Measurements from ENCODE around the gene FBXW4.

FBXW4 gene

GRCh38 chr10:101624526-101625102, 70.4 kb downstream of the FBXW4 start:
- no peak overlapping the region for H3K4me3 ChIP-seq (ENCODE audit: low read depth, low read length)
- no peak for DNase-seq (ENCODE audit: low read depth)
- TF ChIP-seq CTCF (conservative IDR thresholded peaks at IDR 0.05; ENCODE audit: low read depth, low read length): no peak

GRCh38 chr10:101623528-101623927, 71.4 kb downstream of the FBXW4 start:
- no peak overlapping the region for H3K4me3 ChIP-seq (ENCODE audit: low read depth, low read length)
- no peak for TF ChIP-seq CTCF (conservative IDR thresholded peaks at IDR 0.05; ENCODE audit: low read depth, low read length)
- DNase-seq (ENCODE audit: low read depth): no peak

GRCh38 chr10:101619983-101620382, 75.0 kb downstream of the FBXW4 start:
- no peak for TF ChIP-seq CTCF (conservative IDR thresholded peaks at IDR 0.05; ENCODE audit: low read depth, low read length)
- no peak overlapping the region for H3K4me3 ChIP-seq (ENCODE audit: low read depth, low read length)
- no peak for DNase-seq (ENCODE audit: low read depth)

GRCh38 chr10:101618871-101619270, 76.1 kb downstream of the FBXW4 start:
- DNase-seq (ENCODE audit: low read depth): no peak
- no peak for TF ChIP-seq CTCF (conservative IDR thresholded peaks at IDR 0.05; ENCODE audit: low read depth, low read length)
- no peak overlapping the region for H3K4me3 ChIP-seq (ENCODE audit: low read depth, low read length)

- no peak for DNase-seq (ENCODE audit: low read depth)
- H3K4me3 ChIP-seq (ENCODE audit: low read depth, low read length): no peak overlapping the region
- TF ChIP-seq CTCF (conservative IDR thresholded peaks at IDR 0.05; ENCODE audit: low read depth, low read length): no peak
Measured at GRCh38 chr10:101617824-101618568, 77.0 kb downstream of the FBXW4 start.

- no peak for DNase-seq (ENCODE audit: low read depth)
- no peak overlapping the region for H3K4me3 ChIP-seq (ENCODE audit: low read depth, low read length)
- peak; percentile 39 for TF ChIP-seq CTCF (conservative IDR thresholded peaks at IDR 0.05; ENCODE audit: low read depth, low read length)
Measured at GRCh38 chr10:101617102-101617823, 77.7 kb downstream of the FBXW4 start.
